Activated CD8-positive, alpha-beta memory T cell treated with anti-CD3 and anti-CD28 coated beads, Interleukin-2, amount 50 U/mL, for 24 hours (primary cell): ENCODE results near the gene LEKR1.
A peak's percentile ranks its signal among the peaks of the same experiment; 100 is the strongest.
"Not testable (repeated sequence)": the region's sequence is repeated elsewhere in the genome, so short reads cannot be mapped to it uniquely, and the experiment has no call there.

Source experiments
- DNase-seq: peaks from one replicate; pipeline ENCODE4 v3.0.0-alpha.2; 2020; ENCODE audit errors: extremely low read depth

Gene LEKR1

DNA sequence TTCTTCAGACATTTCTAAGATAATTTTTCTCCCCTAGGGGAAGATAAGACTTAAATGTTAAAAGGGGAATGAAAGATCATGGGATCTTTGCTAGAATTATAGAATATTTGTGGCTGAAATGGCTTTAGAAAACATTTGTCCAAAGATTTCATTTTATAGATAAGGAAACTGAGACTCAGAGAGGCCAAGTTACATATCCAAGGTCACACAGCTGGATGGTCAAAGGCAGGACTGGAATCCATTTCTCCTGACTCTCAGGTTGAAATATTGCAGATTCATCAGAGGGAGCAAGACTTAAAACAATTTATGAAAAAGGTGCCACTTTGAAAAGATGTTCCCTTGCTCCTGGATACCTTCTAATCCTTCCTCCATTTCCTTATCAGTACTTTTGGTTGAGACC lies 19.5 kb upstream of the LEKR1 start:
- no peak for DNase-seq

DNA sequence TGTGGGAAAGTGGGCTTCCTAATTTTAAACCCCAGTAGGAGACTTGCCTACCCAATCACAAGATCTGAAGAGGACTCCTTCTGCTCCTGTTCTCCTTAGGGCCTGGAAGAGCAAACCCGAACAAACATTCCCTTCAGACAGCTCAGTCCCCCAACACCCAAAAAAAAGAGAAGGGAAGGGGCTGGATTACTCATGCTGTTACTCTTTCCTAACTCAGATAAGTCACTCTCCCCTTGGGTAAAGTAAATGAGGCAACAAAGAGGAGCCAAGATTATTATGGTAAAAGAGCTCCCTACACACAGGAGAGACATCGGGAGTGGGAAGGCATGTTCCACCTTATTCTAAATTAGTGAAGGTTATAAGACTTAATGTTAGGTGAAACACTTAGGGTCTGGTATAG lies 18.1 kb upstream of the LEKR1 start:
- DNase-seq: no peak

DNA sequence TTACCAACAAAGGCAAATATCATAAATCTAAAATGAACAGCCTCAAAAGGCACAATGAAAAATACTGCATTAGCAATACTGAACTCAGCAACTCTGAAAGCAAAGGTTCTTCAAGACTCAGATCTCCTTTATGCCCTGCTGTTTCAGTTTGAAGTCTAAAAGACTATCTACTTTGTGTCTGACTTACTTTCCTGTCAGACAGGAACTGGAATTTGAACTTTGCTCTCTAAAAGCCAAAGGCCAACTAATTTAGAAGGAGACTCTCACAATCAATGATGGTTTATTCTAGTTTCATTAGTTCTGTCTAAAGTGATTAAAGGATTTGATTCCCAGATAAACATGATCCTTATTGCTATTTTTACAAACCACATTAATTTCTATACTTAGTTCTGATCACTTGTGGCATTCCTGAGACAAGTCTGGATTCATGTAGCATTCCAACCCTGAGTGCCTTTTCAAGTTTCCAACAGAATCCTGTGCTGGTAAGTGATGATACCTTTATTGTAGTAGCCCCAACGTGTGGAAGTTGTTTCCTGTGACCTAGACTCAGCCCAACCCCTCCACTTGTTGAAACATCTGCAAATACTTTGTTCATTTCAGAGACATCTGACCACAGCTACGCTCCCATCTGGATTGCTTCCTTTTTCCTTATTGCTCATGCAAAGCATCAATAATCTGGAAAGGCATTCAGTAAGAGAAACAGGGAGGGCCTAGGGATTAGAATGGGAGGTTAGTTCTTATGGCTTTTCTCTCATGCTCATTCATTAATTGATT lies 14.9 kb upstream of the LEKR1 start:
- DNase-seq: no peak

- DNase-seq: no peak
Measured at GRCh38 chr3:156812521-156813335, 13.4 kb upstream of the LEKR1 start.

- DNase-seq: no peak
Measured at GRCh38 chr3:156814295-156814694, 11.9 kb upstream of the LEKR1 start.

- no peak for DNase-seq
Measured at GRCh38 chr3:156816091-156816793, 9.9 kb upstream of the LEKR1 start.

DNA sequence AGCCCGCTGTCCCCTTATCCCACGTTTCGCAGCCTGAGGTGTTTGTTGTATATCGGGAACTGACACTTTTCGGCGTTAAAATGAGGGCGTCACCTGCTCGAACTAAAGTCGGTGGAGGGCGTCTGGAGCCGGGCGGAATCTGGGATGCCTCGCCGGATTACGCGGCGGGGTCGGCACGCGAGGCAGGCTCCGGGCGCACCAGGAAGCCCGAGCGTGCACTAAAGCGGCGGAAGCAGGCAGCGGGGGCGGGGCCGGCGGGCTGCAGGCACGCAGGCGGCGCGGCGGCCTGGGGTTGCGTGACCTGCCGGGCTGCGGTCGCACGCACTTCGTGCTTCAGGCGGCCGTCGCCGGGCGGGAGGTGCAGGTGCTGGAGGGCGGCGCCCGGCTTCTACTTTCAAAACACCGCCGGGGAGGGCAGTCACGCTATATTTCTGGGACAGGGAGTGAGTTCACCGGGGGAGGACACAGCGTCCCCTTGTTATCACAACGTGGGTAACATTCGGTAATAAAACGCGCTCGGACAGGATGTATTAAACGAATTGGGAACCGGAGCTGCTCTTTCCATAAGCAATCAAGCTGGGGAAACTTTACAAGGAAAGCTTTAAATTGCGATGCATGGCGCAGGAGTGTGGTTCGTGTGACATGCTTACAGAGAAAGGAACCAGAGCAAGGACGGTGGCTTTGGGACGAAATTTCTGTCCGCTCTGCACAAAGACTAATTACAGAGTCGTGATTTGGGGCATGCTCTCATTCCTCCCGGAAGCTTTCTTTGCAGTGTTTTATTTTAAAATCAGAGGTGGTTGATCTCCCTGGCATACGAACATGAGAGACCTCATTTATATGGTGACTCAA lies 9.1 kb upstream of the LEKR1 start:
- DNase-seq: peak; percentile 58

DNA sequence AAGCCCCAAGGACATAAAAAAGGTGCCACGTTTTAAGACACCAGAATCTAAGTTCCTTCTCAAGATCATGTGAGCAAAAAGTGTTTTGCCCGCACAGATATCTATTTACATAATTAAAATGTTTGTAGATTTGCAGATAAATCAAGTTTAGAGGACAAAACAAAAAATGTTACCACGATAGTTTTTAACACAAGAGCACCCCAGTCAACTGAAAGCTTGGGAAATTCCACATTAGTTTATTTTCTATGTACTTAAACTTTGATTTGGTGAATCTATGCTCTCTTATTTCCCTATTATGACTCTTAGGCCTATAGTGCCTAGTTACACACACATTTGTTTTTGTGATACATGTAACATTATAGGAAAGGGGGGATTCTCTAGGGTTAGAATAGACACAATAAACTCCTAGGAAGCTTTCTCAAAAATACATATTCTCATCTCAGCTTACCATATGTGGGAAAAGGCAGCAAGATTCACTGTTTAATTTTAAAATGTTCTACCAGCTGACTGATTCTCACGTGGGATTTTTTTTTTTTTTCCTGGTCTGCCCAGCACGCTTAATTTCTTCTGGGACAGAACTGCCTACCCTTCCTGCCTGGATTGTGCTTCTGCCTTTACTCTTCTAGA lies 8.4 kb upstream of the LEKR1 start:
- no peak for DNase-seq

- no peak for DNase-seq
Measured at GRCh38 chr3:156818273-156818651, 7.9 kb upstream of the LEKR1 start.

- DNase-seq: no peak
Measured at GRCh38 chr3:156818890-156819289, 7.3 kb upstream of the LEKR1 start.

DNA sequence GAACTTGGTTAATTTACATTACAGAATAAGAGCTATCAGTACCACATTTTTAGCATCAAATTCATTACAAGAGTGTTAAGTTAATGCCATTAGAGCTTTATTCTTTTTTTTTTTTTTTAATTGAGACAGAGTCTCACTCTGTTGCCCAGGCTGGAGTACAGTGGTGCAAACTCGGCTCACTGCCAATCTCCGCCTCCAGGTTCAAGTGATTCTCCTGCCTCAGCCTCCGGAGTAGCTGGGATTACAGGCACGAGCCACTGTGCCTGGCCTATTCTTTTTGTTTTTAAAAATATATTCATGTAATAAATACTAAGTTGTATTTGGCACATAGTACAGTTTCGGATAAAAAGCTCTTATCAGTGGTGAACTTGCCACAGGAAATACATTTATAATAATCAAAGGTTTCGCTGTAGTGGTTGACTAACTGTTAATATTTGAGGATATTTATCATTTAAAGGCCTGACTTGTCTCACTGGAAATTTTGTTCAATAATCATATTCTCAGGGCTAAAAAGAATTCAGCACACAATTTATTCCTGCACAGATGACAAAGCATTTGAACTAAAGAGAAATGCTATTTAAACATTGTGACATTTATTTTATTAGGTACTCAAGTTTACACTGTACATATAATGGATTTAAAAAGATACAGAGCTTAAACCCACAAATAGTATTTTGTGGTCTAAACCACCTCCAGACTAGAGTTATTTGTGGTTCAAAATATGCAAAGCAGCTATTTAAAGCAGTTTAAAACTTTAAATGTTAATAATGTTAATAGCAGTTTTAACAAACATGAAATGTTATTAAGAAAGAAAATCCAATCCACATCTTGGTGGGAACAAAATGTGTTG lies 6.1 kb upstream of the LEKR1 start:
- DNase-seq: no peak

- DNase-seq: no peak
Measured at GRCh38 chr3:156820692-156821080, 5.5 kb upstream of the LEKR1 start.

GRCh38 chr3:156822626-156823260 lies 3.4 kb upstream of the LEKR1 start:
- DNase-seq: not testable (repeated sequence)

DNA sequence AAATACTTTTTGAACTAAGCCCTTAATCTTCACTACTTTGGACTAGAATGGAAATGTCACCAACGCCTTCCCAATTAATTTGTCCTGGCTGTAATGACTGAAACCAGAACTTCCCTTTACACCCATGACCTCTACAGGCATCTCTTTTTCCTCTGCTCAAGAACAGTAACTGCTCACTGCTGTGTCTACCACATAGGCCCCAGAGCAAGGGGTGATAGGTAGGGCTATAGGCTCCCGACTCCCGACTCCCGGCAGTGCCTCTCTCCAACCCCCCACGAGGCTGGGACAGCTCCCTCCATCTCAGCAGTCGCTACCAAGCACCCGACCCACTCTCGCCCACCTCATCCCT lies 384 bp upstream of the LEKR1 start:
- DNase-seq: no peak

DNA sequence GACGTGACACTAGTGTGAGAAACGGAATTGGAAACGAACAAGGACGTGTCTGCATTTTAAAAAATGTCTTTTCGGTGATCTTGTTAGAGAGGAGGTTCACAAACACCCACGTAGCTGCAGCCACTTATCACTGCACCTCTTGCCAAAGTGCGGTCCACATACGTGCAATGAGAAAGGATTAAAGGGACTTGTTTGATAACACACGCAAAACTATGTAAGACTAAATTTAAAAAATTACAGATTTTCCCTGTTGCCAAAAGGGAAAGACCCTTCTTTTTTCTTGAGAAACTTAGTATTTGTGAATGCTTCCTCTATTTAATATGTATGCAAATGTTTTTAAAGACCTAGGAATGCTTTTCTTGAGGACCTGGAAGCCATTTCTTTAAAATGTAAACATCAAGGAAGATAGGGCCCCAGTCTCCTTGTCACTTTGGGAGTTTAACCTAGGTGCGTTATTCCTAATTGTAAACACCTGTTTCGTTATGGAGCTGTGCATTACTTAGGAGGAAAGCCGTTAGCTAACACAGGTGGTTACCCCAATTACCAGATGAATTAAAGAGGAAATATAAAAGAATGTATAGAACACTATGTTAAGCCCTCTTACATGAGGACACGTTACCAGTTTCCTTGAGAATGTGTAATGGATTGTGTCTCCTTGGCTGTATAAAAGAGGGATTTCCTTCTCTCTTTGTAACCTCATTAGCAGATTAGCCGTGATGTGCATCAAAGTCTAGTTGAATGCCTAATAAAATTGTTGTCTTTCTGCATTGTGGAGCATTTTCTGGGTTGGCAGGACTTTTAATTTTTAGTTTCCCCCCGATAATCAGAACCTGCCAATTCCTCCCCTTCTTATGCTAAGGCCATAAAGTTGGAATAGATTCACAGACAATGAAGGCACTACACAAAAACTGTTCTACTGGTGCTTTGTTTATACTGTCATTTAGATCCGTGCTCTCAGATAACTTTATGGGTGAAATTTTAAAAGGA lies 1.0 kb downstream of the LEKR1 start:
- no peak for DNase-seq

- no peak for DNase-seq
Measured at GRCh38 chr3:156831006-156831405, 4.9 kb downstream of the LEKR1 start.

DNA sequence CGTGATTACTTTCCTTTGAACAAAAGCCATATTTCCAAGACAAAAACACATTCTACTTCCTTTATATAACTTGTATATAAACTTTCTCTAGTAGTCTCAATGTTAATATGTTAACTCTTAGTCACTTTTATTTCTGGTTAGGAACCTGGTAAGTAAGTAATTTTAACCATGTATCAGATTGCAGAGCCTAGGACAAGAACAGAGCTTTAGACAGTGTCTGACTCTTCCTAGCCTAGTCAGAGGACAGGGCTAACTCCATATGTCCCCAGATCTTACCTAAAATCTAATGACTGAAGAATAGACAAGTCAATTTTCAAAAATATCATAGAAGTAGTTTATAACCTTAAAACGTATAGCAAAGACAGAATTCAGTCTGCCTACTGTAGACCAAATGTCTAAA lies 8.3 kb downstream of the LEKR1 start:
- no peak for DNase-seq

- DNase-seq: no peak
Measured at GRCh38 chr3:156834962-156835535, 8.9 kb downstream of the LEKR1 start.
